Thoracic aorta (tissue), 2 donors: Measurements from ENCODE around the gene COG5. TPM values are rescaled to one million over a fixed set of nuclear protein-coding genes. Genes with fewer than 3 reads are reported as not detected.

Experiments
- ATAC-seq: fragments of 150-250 bp; one replicate; pipeline ENCODE4 v1.8.0; 2017; ENCODE audit warnings: low read depth; ENCODE audit not compliant: insufficient number of reproducible peaks, low FRiP score
- DNase-seq: peaks from one replicate; pipeline ENCODE4 v3.0.0-alpha.2; 2020; ENCODE audit warnings: low spot score
- H3K27ac ChIP-seq, 2 donors: fragments of 200-600 bp; sonication (generic); 1 replicate in 1 of 2; 2 replicates in 1 of 2; pipeline ENCODE4 v1.5.1; 2016; ENCODE audit warnings: mild to moderate bottlenecking in 2 of 2, moderate library complexity in 2 of 2
- H3K27me3 ChIP-seq: fragments of 200-600 bp; sonication (generic); replicated peaks from 2 replicates; pipeline ENCODE4 v1.6.0; 2016; ENCODE audit warnings: mild to moderate bottlenecking; ENCODE audit not compliant: insufficient read depth
- H3K36me3 ChIP-seq: fragments of 200-600 bp; sonication (generic); one replicate; pipeline ENCODE4 v1.5.1; 2016
- H3K4me1 ChIP-seq, 2 donors: fragments of 200-600 bp; sonication (generic); 1 replicate in 1 of 2; 2 replicates in 1 of 2; pipeline versions ENCODE4 v1.5.1 to v1.6.0; 2016; ENCODE audit warnings: low read depth in 2 of 2, mild to moderate bottlenecking in 1 of 2; ENCODE audit not compliant: control insufficient read depth in 1 of 2
- H3K4me3 ChIP-seq: fragments of 200-600 bp; sonication (generic); 2 replicates; pipeline ENCODE4 v1.5.1; 2016; ENCODE audit warnings: mild to moderate bottlenecking
- H3K9me3 ChIP-seq: fragments of 200-600 bp; sonication (generic); 2 replicates; pipeline ENCODE4 v1.5.1; 2016
- total RNA-seq, 2 donors: library from RNA; depleted of rRNA; stranded (reverse); fragments of >200 nt; gene quantifications; one replicate each; pipeline versions ENCODE4 v1.1.0 to v1.2.3, GENCODE V29; 2016
- TF ChIP-seq, protein P1 (sequence below): fragments of 200-600 bp; sonication (generic); IDR thresholded peaks from one replicate; pipeline ENCODE4 v1.5.1; 2019; ENCODE audit warnings: antibody characterized with exemption

COG5 gene
- total RNA-seq, 2 donors from 2014 or later = 52.5 to 72.4 TPM

DNA sequence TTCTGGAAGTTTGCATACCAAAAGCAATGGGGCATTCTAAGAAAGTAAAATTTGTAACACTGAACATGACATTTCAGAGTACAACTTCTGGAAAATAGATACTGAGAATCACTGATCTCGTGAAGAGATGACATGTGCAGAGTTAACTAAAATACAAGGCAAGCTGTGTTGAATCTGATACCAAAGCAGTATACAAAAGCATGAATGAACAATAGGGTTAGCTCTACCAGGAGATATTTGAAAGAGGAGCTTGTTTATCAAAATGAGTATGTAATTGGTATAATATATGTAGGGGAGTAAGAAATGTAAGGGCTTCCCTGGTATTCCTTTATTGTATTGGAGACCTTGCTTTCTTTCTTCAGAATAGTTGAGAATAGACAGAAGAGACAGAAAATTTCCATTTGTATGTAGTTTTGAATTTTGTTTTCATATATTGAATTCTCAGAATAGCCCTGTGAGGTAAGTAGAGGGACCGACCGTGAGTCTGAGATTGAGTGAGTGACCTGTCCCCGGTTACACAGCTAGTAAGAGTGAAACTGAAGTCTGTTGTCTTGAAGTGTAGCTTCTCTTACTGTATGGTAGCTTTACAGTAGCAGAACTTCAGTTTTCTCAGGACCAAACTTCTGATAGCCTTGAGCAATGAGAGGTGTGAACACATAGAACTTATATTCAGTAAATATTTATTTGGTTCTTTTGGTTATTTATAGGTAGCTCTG is 389.9 kb downstream of the COG5 start:
- H3K4me3 ChIP-seq = no peak overlapping the region
- no peaks in the 10 kb centered on the region for H3K36me3 ChIP-seq
- H3K27me3 ChIP-seq = no peaks in the 10 kb centered on the region
- H3K4me1 ChIP-seq = peaks cover 43 to 62% of the 10 kb centered on the region in 2 donors
- H3K9me3 ChIP-seq = no peaks in the 10 kb centered on the region
- DNase-seq (no peak), ATAC-seq (no peak)
- TF ChIP-seq, protein P1, sequence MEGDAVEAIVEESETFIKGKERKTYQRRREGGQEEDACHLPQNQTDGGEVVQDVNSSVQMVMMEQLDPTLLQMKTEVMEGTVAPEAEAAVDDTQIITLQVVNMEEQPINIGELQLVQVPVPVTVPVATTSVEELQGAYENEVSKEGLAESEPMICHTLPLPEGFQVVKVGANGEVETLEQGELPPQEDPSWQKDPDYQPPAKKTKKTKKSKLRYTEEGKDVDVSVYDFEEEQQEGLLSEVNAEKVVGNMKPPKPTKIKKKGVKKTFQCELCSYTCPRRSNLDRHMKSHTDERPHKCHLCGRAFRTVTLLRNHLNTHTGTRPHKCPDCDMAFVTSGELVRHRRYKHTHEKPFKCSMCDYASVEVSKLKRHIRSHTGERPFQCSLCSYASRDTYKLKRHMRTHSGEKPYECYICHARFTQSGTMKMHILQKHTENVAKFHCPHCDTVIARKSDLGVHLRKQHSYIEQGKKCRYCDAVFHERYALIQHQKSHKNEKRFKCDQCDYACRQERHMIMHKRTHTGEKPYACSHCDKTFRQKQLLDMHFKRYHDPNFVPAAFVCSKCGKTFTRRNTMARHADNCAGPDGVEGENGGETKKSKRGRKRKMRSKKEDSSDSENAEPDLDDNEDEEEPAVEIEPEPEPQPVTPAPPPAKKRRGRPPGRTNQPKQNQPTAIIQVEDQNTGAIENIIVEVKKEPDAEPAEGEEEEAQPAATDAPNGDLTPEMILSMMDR = no peak
- H3K27ac ChIP-seq = no peak overlapping the region

DNA sequence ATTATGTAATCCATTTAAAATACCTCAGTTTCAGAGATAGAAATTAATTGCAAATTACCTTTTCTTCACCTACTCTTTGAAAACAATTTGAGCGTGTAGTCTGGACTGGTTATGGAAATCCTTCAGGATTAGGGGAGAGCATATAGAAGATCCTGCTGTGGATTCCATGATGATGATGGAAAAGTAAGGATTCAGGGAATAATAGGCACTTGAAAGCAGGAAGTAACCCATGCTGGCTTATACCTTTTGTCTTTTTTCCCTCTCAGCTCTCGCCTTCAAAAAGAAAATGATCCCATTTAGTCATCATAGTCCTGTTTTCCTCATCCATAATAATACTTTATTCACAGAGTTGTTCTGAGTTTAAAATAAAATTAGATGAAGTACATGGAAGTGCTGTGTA is 390.5 kb downstream of the COG5 start:
- Histone ChIP-seq H3K4me1 (peaks cover 43 to 62% of the 10 kb centered on the region in 2 donors), H3K27me3 (no peaks in the 10 kb centered on the region), H3K27ac (no peak overlapping the region), H3K36me3 (no peaks in the 10 kb centered on the region), H3K4me3 (no peak overlapping the region), H3K9me3 (no peaks in the 10 kb centered on the region)
- DNase-seq = no peak
- no peak for ATAC-seq
- TF ChIP-seq, protein P1 = no peak

DNA sequence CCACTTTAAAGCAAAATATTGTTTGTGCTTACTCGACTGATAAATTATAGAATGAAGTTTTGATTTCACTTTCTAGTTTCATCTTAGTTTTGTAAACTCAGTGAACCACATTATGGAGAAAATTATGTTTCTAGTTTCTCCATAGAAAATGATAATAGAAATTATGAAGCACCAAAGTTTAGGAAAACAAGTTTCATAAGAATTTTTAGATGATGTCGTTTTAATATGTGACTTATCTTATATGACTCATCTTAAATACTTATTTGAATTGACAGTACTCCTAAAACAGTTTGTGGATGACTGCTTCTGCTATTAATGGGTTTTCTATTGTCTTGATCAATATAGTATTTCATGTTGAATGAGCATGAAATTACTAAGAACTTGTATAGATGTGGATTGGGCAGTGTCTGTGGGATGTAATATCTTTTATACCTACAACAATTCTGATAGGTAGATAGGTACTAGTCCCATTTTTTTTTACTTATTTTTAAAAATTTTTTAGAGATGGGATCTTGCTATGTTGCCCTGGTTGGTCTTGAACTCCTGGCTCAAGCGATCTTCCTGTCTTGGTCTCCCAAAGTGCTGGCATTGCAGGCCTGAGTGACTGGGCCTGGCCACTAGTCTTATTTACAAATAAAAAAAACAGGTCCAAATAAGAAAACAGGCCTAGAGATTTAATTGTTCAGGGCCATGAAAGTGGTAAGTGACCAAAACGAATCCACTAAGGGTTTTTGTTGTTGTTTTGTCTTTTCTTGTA is 391.3 kb downstream of the COG5 start:
- ATAC-seq (no peak), DNase-seq (no peak)
- no peaks in the 10 kb centered on the region for H3K9me3 ChIP-seq
- no peaks in the 10 kb centered on the region for H3K36me3 ChIP-seq
- H3K27ac ChIP-seq = no peak overlapping the region
- TF ChIP-seq, protein P1 = no peak
- no peaks in the 10 kb centered on the region for H3K27me3 ChIP-seq
- peaks cover 39 to 57% of the 10 kb centered on the region in 2 donors for H3K4me1 ChIP-seq
- no peak overlapping the region for H3K4me3 ChIP-seq

DNA sequence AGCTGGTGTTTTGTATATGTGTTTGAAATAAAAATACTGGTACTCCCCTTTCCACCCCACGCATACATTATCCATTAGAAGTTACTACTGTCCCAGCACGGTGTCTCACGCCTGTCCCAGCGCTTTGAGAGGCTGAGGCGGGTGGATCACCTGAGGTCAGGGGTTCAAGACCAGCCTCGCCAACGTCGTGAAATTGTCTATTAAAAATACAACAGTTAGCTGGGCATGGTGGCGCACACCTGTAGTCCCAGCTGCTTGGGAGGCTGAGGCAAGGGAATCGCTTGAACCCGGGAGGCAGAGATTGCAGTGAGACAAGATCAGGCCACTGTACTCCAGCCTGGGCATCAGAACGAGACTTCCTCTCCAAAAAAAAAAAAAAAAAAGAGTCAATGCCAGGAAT is 392.2 kb downstream of the COG5 start:
- DNase-seq = no peak

More for the DNA sequence above, 392.2 kb downstream of the COG5 start:
- Histone ChIP-seq H3K9me3 (no peaks in the 10 kb centered on the region), H3K36me3 (no peaks in the 10 kb centered on the region), H3K27ac (no peak overlapping the region), H3K4me1 (peaks cover 36 to 47% of the 10 kb centered on the region in 2 donors), H3K4me3 (no peak overlapping the region), H3K27me3 (no peaks in the 10 kb centered on the region)
- TF ChIP-seq, protein P1 = no peak
- no peak for ATAC-seq
